GM13977 (cell line): ENCODE results near the gene DAPP1.

Experiments used
- DNase-seq: peaks from one replicate; pipeline ENCODE4 v3.0.0; 2012; ENCODE audit warnings: low spot score
- CTCF ChIP-seq: IDR thresholded peaks from 2 replicates; pipeline ENCODE4 v1.5.1; 2012; ENCODE audit warnings: mild to moderate bottlenecking, control low read depth; ENCODE audit not compliant: insufficient read depth; ENCODE audit errors: extremely low read depth, missing control alignments
- in situ Hi-C: fragments of 300-500 bp; cut with MboI; formaldehyde crosslinking; loops from one replicate; pipeline ENCODE4 v1.12.0; 2022; ENCODE audit warnings: low sequenced_read_pairs, low pct_unique_long_range_greater_than_20kb, mixed read lengths, inconsistent platforms; ENCODE audit not compliant: unreplicated experiment

DAPP1 gene

GRCh38 chr4:99810536-99810935 lies 6.1 kb upstream of the DAPP1 start:
- no peak for DNase-seq
- in situ Hi-C loops, result loop anchor here (5.0 to 10.0 kb wide), 3 partner anchors 74 to 248 kb away; partner anchors contain the start of genes DNAJB14 and TRMT10A

GRCh38 chr4:99811117-99811516 lies 5.5 kb upstream of the DAPP1 start:
- in situ Hi-C loops, result loop anchor here (5.0 to 10.0 kb wide), 3 partner anchors 74 to 249 kb away; partner anchors contain the start of genes DNAJB14 and TRMT10A
- no peak for TF ChIP-seq CTCF

More at GRCh38 chr4:99810536-99810935, 6.1 kb upstream of the DAPP1 start:
- no peak for TF ChIP-seq CTCF

GRCh38 chr4:99811850-99812249 lies 4.8 kb upstream of the DAPP1 start:
- in situ Hi-C loops, result loop anchor here (5.0 to 10.0 kb wide), 3 partner anchors 73 to 250 kb away; partner anchors contain the start of genes DNAJB14 and TRMT10A
- peak; percentile 22 for DNase-seq
- peak; percentile 57 for TF ChIP-seq CTCF

More at GRCh38 chr4:99811117-99811516, 5.5 kb upstream of the DAPP1 start:
- DNase-seq, result no peak

GRCh38 chr4:99815597-99816011 lies 1.0 kb upstream of the DAPP1 start:
- TF ChIP-seq CTCF, result no peak
- in situ Hi-C loops, result loop anchor here (10.0 kb wide), 2 partner anchors 69 to 129 kb away; partner anchors contain the start of gene DNAJB14
- DNase-seq, result no peak

GRCh38 chr4:99817309-99817890 lies 773 bp downstream of the DAPP1 start:
- in situ Hi-C loops, result loop anchor here (10.0 kb wide), 2 partner anchors 67 to 127 kb away; partner anchors contain the start of gene DNAJB14
- peak; percentile 17 for DNase-seq
- TF ChIP-seq CTCF, result no peak

GRCh38 chr4:99818661-99819060 lies 2.0 kb downstream of the DAPP1 start:
- in situ Hi-C loops, result loop anchor here (10.0 kb wide), 2 partner anchors 66 to 126 kb away; partner anchors contain the start of gene DNAJB14
- DNase-seq, result no peak
- TF ChIP-seq CTCF, result no peak
